HG02973 (cell line): ENCODE measurements around the gene PRSS33.

ENCODE experiments used
- ATAC-seq: cut with Tn5 transposase; IDR thresholded peaks from one replicate; pipeline ENCODE4 v1.9.1; 2021; ENCODE audit warnings: moderate library complexity; ENCODE audit not compliant: unreplicated experiment

PRSS33 gene

GRCh38 chr16:2779151-2779920 lies 8.0 kb downstream of the PRSS33 start:
- ATAC-seq, result no peak

DNA sequence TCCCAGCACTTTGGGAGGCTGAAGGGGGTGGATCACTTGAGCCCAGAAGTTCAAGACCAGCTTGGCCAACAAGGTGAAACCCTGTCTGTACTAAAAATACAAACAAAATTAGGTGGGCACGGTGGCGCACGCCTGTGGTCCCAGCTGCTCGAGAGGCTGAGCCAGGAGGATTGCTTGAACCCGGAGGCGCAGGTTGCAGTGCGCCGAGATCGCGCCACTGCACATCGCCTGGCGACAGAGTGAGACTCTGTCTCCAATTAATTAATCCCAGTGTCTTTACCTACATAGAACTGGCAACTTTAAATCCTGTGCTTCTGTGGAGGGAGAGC lies 8.8 kb downstream of the PRSS33 start:
- no peak for ATAC-seq

DNA sequence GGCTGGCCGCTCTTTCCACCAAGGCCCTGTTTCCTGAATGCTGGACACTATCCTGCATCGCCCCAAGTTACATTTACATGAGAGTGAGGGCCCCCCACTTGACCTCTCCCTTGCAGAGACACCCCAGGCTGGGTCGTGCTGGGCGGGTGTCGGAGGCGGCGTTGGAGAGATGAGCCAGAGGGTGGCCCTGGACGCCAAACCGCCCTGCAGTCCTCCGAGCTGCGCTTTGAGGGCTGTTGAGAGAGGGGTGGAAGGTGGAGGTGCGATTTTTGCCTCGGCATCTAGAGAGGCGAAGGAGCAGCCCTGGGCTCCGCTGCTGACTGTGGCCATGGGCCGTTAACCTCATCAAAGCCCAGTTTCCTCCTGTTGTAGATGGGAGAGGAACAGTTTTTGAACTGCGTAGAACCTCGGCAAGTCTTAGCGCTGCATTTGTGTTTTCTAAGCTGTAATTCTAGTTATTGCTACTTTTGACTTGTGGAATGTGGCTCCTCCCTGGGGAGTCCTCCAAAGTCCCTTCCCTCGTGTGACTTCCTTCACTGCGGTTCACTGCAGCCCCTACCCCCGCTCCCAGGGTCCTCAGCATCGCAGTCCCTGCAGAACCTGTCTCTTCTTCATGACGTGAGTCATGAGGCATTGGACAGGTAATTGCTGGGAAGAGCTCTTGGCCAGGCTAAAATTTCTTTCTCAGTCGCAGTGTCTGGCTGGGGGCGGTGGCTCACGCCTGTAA lies 9.3 kb downstream of the PRSS33 start:
- no peak for ATAC-seq

- no peak for ATAC-seq
These were observed 10.0 kb downstream of the PRSS33 start, which contains the start of gene ELOB for GRCh38 chr16:2777231-2777902. TSS of gene ELOB (minus strand) at chr16:2777280. CDS start at chr16:2777239, 41 bp downstream.

DNA sequence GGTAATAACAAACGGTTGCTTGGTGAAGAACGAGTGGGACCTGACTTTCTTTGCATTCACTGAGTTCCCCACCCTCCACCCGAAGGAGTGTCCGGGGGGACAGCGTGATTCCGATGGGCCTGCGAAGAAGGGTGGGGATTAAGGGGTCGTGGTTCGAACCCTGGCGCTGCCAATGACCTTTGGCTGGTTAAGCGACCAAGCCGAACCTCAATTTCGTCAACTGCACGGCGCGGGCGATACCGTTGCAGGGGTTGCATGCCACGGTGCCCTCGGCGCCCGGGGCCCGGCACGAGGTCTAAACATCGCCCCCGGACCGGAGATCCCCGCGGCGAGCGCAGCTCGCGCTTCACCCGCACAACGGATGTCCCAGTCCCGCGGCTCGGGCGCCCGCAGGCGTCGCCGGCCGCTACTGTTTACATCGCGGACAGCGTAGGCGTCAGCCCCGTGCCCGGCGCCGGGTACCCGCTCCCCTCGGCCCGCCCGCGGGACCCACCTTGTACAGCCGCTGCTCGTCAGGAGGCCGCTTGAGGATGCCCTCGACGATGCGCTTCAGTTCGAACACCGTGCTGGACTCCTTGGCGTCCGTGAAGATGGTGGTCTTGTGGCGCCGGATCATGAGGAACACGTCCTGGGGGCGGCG lies 10.7 kb downstream of the PRSS33 start:
- no peak for ATAC-seq

GRCh38 chr16:2775765-2776499 lies 11.4 kb downstream of the PRSS33 start:
- no peak for ATAC-seq

DNA sequence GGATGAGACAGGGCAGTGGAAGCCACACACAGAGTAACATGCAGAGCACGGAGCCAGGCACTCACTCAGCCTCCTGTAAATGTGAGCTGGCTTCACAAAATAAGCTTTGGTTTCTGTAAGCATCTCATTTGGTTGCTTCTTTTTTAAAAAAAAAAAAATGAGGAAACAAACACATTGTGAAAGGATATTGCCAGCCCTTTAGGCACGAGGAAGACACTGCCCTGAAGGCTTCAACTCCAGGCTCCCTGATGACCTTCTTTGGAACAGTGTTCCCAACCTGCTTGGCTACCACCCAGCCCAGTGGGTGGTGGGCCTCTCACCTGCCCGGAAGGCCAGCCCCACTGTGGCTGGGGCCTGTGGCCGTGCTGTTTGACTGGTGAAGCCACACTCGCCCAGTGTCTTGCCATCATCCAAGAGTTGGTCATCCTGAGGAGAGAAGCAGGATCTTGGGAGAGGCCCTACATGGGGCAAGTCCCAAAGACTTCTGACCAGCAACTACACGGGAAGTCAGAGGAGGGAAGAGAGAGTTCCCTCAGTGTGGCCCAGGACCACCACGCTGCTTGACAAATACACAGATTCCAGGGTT lies 12.1 kb downstream of the PRSS33 start:
- no peak for ATAC-seq

- ATAC-seq, result no peak
These were observed 13.0 kb downstream of the PRSS33 start for GRCh38 chr16:2774161-2774891.

- ATAC-seq, result no peak
These were observed 14.0 kb downstream of the PRSS33 start for GRCh38 chr16:2773188-2773968.

DNA sequence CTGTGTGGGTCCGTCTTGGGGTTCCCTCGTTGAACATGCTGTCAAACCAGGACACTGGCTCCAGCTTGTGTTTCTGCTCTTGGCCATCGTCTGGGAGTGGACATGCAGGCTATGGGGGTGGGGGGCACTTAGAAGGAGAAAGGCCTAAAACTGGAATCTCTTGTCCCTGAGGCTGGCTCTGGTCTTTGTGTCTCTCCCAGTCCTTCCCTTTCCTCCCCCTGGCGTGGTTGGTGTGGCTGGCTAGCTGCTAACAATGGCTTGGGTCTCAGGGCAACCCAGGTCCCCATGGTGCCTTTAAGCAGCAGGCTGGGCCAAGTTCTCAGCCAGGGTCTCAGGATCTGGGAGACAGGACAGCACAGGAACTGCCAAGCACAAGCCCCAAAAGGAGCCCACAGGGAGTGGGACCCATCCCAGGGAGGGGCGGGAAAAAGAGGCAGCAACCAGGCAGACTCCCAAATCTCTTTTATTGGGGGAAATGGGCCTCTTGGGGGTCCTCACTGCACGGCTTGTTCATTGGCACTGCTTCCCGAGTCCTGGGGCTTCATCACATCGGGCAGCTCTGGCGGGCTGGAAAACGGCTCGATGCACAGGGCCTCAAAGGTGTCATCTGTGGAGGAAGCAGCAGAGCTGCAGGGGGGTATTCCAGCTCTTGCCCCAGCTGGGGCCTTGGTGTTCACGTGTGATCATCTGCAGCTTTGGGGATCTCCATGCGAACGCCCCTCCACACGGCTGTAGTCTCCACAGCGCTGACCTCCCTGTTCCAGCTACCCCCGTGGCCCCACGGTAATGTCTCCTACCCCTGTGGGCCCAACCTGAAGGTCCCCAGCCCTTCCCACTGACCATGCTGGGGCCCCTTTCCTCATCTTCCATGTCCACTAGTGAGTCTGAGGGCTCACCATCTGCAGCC lies 15.6 kb downstream of the PRSS33 start:
- ATAC-seq, result no peak

- ATAC-seq, result no peak
These were observed 17.1 kb downstream of the PRSS33 start for GRCh38 chr16:2770057-2770951.

GRCh38 chr16:2769675-2770056 lies 17.7 kb downstream of the PRSS33 start:
- ATAC-seq, result no peak

DNA sequence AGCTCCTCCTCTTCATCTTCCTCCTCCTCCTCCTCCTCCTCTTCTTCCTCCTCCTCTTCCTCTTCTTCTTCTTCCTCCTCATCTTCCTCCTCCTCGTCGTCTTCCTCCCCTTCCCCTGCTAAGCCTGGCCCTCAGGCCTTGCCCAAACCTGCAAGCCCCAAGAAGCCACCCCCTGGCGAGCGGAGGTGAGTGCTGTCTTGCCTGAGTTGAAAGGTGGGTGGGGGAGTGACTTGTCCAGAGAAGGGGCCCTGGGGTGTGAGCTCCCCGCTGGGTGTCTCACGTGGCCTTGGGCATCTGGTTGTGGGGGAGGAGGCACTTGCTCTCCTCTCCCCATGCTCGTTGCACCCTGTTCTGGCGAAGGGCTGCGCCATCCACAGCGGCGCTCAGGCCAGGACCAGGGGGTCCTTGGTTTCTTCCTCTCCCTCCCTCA lies 18.2 kb downstream of the PRSS33 start:
- no peak for ATAC-seq

DNA sequence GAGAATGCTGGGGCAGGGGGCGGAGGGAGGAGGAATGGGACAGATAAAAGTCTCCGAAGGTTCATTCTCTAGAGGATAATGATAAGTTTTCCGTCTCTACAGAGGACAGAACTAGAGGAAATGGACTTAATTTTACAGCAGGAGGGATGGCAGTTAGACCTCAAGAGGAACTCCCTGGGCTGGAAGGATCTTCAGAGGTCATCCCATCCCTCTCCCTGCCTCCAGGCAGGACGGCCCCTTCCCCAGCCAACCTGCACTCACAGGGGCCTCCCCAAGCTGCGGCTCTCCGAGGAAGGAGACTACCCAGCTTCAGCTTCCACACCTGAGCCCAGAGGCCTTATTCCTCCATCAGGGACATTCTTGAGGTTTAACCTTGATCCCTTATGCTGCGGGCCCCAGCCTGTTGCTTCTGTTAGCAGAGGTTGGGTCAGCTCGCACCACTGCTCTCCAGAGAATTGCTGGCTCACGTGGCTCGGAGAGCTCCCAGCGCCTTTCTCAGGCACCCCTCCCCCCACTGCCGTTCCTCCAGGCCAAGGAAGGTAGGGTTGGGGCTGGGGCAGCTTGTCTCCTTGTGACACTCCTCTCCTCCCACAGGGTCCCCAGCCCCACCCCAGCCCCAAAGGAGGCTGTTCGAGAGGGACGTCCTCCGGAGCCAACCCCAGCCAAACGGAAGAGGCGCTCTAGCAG lies 18.8 kb downstream of the PRSS33 start:
- ATAC-seq, result no peak

GRCh38 chr16:2767891-2768290 lies 19.5 kb downstream of the PRSS33 start:
- ATAC-seq, result no peak

- ATAC-seq, result no peak
These were observed 20.1 kb downstream of the PRSS33 start for GRCh38 chr16:2767140-2767731.
